HG03095 (cell line): Measurements from ENCODE around the gene XCL2.
"Not testable (repeated sequence)": the region's sequence is repeated elsewhere in the genome, so short reads cannot be mapped to it uniquely, and the experiment has no call there.

Experiments used
- ATAC-seq: cut with Tn5 transposase; IDR thresholded peaks from one replicate; pipeline ENCODE4 v1.9.1; 2021; ENCODE audit warnings: moderate library complexity; ENCODE audit not compliant: unreplicated experiment

Gene XCL2, protein sequence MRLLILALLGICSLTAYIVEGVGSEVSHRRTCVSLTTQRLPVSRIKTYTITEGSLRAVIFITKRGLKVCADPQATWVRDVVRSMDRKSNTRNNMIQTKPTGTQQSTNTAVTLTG

DNA sequence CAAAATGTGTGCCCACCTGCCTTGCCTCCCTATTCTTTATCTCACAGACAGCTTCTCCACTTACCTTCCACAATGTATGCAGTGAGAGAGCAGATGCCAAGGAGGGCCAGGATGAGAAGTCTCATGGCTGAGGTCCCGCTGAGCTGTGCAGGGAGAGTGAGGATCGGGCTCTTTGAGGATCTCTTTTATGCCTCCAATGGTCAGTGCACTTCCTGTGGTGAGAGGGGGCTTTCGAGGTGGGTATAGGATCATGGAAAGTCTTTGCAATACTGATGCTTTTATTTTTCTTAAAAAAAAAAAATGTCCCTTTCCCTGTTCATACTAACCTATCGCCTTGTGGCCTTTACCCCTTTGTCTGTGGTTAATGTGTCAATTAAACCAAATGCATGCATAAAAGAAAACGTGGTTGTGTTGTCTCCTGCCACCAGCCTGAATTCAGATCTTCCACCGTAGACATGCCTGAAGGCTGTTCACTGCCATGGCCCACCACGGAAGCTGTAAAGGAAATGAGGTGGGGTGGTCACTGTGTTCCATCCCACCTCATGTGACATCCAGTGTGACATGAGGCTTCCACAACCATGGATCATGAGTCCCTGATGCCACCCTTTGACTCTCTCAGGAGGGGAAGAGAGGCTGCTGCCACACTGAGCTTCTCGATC is at the start of gene XCL2:
TSS of gene XCL2 (minus strand) at position 158 of the 659 bp plus-strand sequence. CDS start at position 125, 33 bp downstream.
- ATAC-seq: not testable (repeated sequence)

GRCh38 chr1:168591641-168592250 is 47.9 kb upstream of the XCL2 start:
- no peak for ATAC-seq

GRCh38 chr1:168591066-168591465 is 47.3 kb upstream of the XCL2 start:
- ATAC-seq: no peak

DNA sequence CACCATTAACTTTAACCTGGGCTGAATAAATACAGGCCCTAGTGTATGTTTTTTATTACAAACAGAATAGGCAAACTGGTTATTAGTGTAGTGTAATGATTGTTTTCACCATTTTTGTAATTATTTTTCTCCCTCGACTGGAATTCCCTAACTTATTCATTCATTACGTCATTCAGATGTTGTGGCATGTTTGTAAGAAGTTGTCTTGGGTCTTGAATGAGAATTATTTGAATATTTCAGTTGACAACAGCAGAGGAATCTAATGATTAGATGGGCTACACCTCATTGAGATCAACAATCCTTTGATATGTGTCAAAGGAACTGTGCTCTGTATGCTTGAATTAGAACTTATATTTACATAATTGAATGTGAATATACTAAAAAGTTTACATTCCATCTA is 45.4 kb upstream of the XCL2 start:
- no peak for ATAC-seq

GRCh38 chr1:168585937-168586336 is 42.1 kb upstream of the XCL2 start:
- no peak for ATAC-seq

GRCh38 chr1:168585191-168585590 is 41.4 kb upstream of the XCL2 start:
- ATAC-seq: no peak

DNA sequence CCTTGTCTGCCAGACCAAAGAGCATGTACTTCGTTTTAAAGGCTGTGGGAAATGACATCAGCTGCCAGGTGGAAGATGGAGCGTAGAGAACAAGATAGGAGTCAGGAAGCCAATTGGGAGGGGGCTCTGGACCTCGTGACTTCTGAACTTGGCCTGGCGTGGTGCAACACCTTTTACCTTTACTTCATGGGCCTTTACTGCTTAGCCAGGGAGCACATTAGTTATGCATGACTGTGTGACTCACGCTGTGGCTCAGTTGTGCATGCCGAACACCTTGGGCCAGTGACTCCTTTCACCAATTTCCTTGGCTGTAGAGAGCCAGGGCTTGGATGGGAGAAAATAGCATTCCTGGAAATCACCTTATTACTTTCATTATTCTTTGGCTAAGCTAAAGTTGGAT is 39.8 kb upstream of the XCL2 start:
- no peak for ATAC-seq

DNA sequence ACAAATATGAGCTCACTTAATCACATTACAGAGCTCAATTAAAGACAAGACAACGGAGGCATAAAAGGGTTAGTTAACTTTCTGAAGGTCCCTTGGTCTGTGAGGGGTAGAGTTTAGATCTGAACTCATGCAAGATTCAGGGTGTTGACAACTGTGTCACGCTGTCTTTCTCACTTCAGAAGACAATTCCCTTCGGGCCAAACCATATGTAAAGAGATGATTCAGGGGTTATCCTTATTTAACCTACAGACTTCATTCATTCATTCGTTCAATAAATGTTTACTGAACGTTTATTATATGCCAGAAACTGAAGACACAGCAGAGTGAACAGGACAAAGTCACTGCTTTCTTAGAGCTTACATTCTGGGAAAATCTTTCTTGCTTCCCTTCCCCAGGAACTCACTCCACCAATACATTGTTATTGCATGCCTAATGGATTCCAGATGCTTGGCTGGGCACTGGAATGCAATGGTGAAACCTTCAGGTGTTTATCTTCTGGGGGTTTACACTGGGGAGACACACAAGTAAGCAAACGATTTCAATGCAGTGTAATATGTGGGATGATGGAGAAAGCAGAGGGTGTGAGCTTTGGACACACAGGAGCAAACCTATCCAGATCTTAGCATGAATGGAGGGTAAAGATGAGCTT is 39.0 kb upstream of the XCL2 start:
- ATAC-seq: no peak

DNA sequence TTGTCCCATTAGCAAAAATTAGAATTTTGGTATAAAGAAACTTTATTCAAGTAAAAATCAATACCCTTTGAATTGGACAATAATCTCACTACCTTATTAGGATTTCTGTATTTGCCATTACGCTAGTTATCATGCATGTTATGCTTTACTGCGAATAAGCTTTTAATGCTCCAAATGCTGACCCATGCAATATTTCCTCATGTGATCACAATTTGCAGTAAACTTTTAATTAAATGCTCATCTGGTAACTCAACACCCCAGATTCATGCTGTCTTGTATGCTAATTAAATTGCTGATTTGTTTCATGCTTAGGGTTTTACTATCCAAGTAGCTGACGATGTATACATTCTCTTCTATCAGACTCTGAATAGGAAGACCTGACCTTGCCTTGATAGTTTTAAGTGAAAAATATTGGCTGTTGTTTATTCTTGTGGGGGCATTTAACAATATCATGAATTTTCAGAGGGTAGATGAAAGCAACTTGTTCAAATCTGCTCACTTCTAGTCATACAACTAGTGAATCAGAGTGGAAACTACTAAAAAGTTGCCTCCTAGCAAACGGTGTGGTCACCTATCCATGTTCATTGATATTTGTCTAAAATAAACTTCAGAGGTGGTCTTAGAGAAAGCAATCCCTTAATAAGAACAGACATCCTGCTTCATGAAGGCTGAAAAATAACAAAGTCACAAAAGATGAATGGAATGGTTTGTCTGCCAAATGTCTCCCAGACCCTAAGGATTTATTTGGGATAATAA is 38.2 kb upstream of the XCL2 start:
- no peak for ATAC-seq

DNA sequence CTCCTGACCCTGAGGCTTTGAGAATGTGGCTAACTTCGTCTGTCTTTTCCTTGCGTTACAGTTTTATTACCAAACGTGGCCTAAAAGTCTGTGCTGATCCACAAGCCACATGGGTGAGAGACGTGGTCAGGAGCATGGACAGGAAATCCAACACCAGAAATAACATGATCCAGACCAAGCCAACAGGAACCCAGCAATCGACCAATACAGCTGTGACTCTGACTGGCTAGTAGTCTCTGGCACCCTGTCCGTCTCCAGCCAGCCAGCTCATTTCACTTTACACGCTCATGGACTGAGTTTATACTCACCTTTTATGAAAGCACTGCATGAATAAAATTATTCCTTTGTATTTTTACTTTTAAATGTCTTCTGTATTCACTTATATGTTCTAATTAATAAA is 37.2 kb upstream of the XCL2 start:
- not testable (repeated sequence) for ATAC-seq

GRCh38 chr1:168580290-168580689 is 36.5 kb upstream of the XCL2 start:
- not testable (repeated sequence) for ATAC-seq

- not testable (repeated sequence) for ATAC-seq
Observed at GRCh38 chr1:168578531-168579185, 34.9 kb upstream of the XCL2 start.

DNA sequence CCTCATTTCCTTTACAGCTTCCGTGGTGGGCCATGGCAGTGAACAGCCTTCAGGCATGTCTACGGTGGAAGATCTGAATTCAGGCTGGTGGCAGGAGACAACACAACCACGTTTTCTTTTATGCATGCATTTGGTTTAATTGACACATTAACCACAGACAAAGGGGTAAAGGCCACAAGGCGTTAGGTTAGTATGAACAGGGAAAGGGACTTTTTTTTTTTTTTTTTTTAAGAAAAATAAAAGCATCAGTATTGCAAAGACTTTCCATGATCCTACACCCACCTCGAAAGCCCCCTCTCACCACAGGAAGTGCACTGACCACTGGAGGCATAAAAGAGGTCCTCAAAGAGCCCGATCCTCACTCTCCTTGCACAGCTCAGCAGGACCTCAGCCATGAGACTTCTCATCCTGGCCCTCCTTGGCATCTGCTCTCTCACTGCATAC is 32.5 kb upstream of the XCL2 start, which contains the start of gene XCL1:
TSS of gene XCL1 (plus strand) at position 361 of the 444 bp plus-strand sequence. CDS start at position 394, 33 bp downstream.
- ATAC-seq: not testable (repeated sequence)

- ATAC-seq: not testable (repeated sequence)
Observed at GRCh38 chr1:168574234-168574633, 30.4 kb upstream of the XCL2 start.

- ATAC-seq: no peak
Observed at GRCh38 chr1:168572633-168573032, 28.8 kb upstream of the XCL2 start.

GRCh38 chr1:168570652-168571051 is 26.9 kb upstream of the XCL2 start:
- ATAC-seq: no peak

- ATAC-seq: no peak
Observed at GRCh38 chr1:168568346-168568745, 24.5 kb upstream of the XCL2 start.

DNA sequence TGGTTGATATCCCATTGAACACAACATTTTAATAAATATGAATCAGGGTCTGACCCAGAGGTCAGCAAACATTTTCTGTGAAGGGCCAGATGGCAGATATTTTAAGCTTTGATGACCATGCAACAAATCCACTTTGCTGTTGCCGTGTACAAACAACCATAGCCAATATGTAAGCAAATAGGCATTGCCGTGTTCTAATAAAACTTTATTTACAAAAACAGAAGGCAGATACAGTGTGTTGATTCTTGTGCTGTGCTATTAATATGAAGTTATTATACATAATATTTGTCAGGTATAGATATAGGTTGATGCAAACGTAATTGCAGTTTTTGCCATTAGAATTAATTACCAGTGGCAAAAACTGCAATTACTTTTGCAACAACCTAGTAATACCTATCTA is 23.8 kb upstream of the XCL2 start:
- ATAC-seq: no peak

GRCh38 chr1:168567007-168567406 is 23.2 kb upstream of the XCL2 start:
- ATAC-seq: no peak

- ATAC-seq: no peak
Observed at GRCh38 chr1:168565825-168566224, 22.0 kb upstream of the XCL2 start.

DNA sequence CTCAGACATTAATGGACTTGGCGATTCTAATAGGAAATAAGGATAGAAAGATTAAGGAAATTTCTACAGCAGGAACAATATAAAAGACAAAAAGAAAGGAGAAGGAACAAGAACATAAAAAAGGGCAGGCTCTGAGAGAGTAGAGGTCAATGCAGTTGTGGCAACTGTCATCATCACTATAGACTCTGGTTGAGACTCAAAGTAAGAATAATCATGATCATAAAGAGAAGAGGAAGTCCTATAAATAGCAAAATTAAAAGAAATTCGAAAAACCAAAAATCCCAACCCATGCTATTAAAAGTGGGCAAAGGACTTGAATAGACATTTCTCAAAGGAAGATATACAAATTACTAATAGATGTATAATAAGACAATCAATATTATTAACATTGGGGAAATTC is 18.2 kb upstream of the XCL2 start:
- ATAC-seq: no peak
